Embryonic facial prominence (tissue), 1 donor: ENCODE data around the gene CHMP2A.
"Not testable (repeated sequence)": the region's sequence is repeated elsewhere in the genome, so short reads cannot be mapped to it uniquely, and the experiment has no call there.

ENCODE experiments used
- DNase-seq: peaks from one replicate; pipeline ENCODE4 v3.0.0-alpha.2; 2016; ENCODE audit errors: extremely low spot score

Gene CHMP2A

GRCh38 chr19:58511353-58512208 is 43.3 kb downstream of the CHMP2A start, which contains the start of gene SLC27A5:
TSS of gene SLC27A5 (minus strand) at chr19:58511992. CDS start at chr19:58511955, 37 bp downstream.
- no peak for DNase-seq

- no peak for DNase-seq
Measured at GRCh38 chr19:58510084-58510862, 44.6 kb downstream of the CHMP2A start.

- DNase-seq, result no peak
Measured at GRCh38 chr19:58509731-58510083, 45.2 kb downstream of the CHMP2A start.

- not testable (repeated sequence) for DNase-seq
Measured at GRCh38 chr19:58507602-58508223, 47.2 kb downstream of the CHMP2A start.
